B cell (primary cell): ENCODE results near the gene PGR. TPM values are rescaled to one million over a fixed set of nuclear protein-coding genes. Genes with fewer than 3 reads are reported as not detected.
A peak's percentile ranks its signal among the peaks of the same experiment; 100 is the strongest.

Source experiments
- ATAC-seq: fragments of 200-7000 bp; cut with Tn5 transposase; one replicate; pipeline ENCODE4 v1.10.0; 2021; ENCODE audit warnings: low read depth, mild to moderate bottlenecking, moderate number of reproducible peaks, moderate library complexity
- CTCF ChIA-PET: fragments of 350-600 bp; sonication (Branson Sonifier 250); formaldehyde crosslinking; loops from one replicate; lab custom pipeline; 2021; ENCODE audit warnings: antibody characterized with exemption, inconsistent platforms; lab: Charles Lee
- POLR2A ChIA-PET: fragments of 350-600 bp; sonication (Branson Sonifier 250); formaldehyde crosslinking; loops from one replicate; lab custom pipeline; 2021; ENCODE audit warnings: antibody characterized with exemption; lab: Charles Lee
- DNase-seq: peaks from one replicate; pipeline ENCODE4 v3.0.0; 2013
- H2AFZ ChIP-seq: 2 replicates; pipeline ENCODE4 v1.6.1; 2012; ENCODE audit warnings: mild to moderate bottlenecking, low read depth, low read length; ENCODE audit not compliant: insufficient read depth, poor library complexity, severe bottlenecking
- H3K27ac ChIP-seq, 2 donors: 1 replicate in 1 of 2; 2 replicates in 1 of 2; pipeline ENCODE4 v1.5.1; 2012 to 2013; ENCODE audit warnings: low read length in 2 of 2, mild to moderate bottlenecking in 2 of 2, moderate library complexity in 1 of 2
- H3K27me3 ChIP-seq, 4 experiments: fragments of 200-600 bp in 1 of 4; sonication (generic) in 1 of 4; replicated peaks in 1 of 4; 1 replicate in 2 of 4; 2 replicates in 2 of 4; pipeline versions ENCODE4 v1.6.1 to v1.7.0; 2013 to 2016; ENCODE audit warnings: low read length in 3 of 4, mild to moderate bottlenecking in 2 of 4, mixed read lengths in 1 of 4, moderate library complexity in 1 of 4; ENCODE audit not compliant: insufficient read depth in 4 of 4, control insufficient read depth in 3 of 4; ENCODE audit errors: control extremely low read depth in 1 of 4
- H3K36me3 ChIP-seq, 2 experiments: replicated peaks in 1 of 2; 1 replicate in 1 of 2; 2 replicates in 1 of 2; pipeline versions ENCODE4 v1.6.1 to v1.7.1; 2013; ENCODE audit warnings: low read length in 1 of 2; ENCODE audit not compliant: insufficient read depth in 2 of 2, control insufficient read depth in 1 of 2; ENCODE audit errors: control extremely low read depth in 1 of 2, extremely low read depth in 1 of 2
- H3K4me1 ChIP-seq, 2 donors: fragments of 200-600 bp in 1 of 2; sonication (generic) in 1 of 2; 1 replicate in 1 of 2; 2 replicates in 1 of 2; pipeline versions ENCODE4 v1.5.1 to v1.6.1; 2013 to 2017; ENCODE audit warnings: low read length in 2 of 2; ENCODE audit not compliant: control insufficient read depth in 2 of 2, insufficient read depth in 2 of 2
- H3K4me2 ChIP-seq: replicated peaks from 2 replicates; pipeline ENCODE3; 2012; ENCODE audit warnings: mild to moderate bottlenecking, low read depth, low read length; ENCODE audit not compliant: poor library complexity, severe bottlenecking
- H3K4me3 ChIP-seq, 5 experiments: fragments of 200-600 bp in 1 of 5; sonication (generic) in 1 of 5; 1 replicate in 3 of 5; 2 replicates in 2 of 5; pipeline versions ENCODE4 v1.5.1 to v1.7.0; 2011 to 2016; ENCODE audit warnings: low read length in 4 of 5, mild to moderate bottlenecking in 4 of 5, low read depth in 2 of 5, control low read depth in 1 of 5, moderate library complexity in 1 of 5; ENCODE audit not compliant: insufficient read depth in 1 of 5; ENCODE audit errors: control extremely low read depth in 1 of 5, extremely low read depth in 1 of 5
- H3K79me2 ChIP-seq: fragments of 200-600 bp; sonication (generic); one replicate; pipeline ENCODE4 v1.6.0; 2016; ENCODE audit warnings: low read length; ENCODE audit not compliant: control insufficient read depth, insufficient read depth
- H3K9ac ChIP-seq: fragments of 200-600 bp; sonication (generic); 2 replicates; pipeline ENCODE4 v1.6.1; 2017; ENCODE audit warnings: mild to moderate bottlenecking, low read length, moderate library complexity
- H3K9me3 ChIP-seq, 3 donors: one replicate each; pipeline versions ENCODE4 v1.6.1 to v1.7.1; 2013; ENCODE audit warnings: low read length in 2 of 3; ENCODE audit not compliant: control insufficient read depth in 2 of 3, insufficient read depth in 1 of 3; ENCODE audit errors: control extremely low read depth in 1 of 3
- H4K20me1 ChIP-seq: 2 replicates; pipeline ENCODE4 v1.6.0; 2012; ENCODE audit warnings: mild to moderate bottlenecking, low read length; ENCODE audit not compliant: insufficient read depth, control insufficient read depth, poor library complexity, severe bottlenecking
- H3K27ac Mint-ChIP-seq: one replicate; pipeline ENCODE4 v1.8.0; 2021; ENCODE audit warnings: mixed read lengths
- H3K27me3 Mint-ChIP-seq: one replicate; pipeline ENCODE4 v1.8.0; 2021; ENCODE audit warnings: mixed read lengths
- H3K4me1 Mint-ChIP-seq: one replicate; pipeline ENCODE4 v1.8.0; 2021; ENCODE audit warnings: mixed read lengths
- H3K4me3 Mint-ChIP-seq: one replicate; pipeline ENCODE4 v1.8.0; 2021; ENCODE audit warnings: mixed read lengths
- H3K9me3 Mint-ChIP-seq: one replicate; pipeline ENCODE4 v1.8.0; 2022; ENCODE audit warnings: mixed read lengths; ENCODE audit not compliant: insufficient read depth
- EZH2 ChIP-seq: IDR thresholded peaks from 2 replicates; pipeline ENCODE4 v1.6.1; 2012; ENCODE audit warnings: borderline replicate concordance, low read depth, mild to moderate bottlenecking, moderate library complexity, low read length; ENCODE audit not compliant: insufficient read depth, poor library complexity, severe bottlenecking
- WGBS: methylation state at CpG from one replicate; pipeline ENCODE4 v1.1.5; 2013; ENCODE audit warnings: missing lambda C conversion rate; ENCODE audit not compliant: insufficient coverage; 5-methylcytosine and 5-hydroxymethylcytosine counted together
- intact Hi-C: fragments of 100-400 bp; cut with micrococcal nuclease; formaldehyde crosslinking; loops from one replicate; pipeline ENCODE4 v1.10.0; 2022
- polyA plus RNA-seq: library from polyadenylated mRNA; depleted of rRNA; stranded (reverse); fragments of >200 nt; gene quantifications from 2 replicates; pipeline ENCODE4 v1.2.3, GENCODE V29; 2012
- total RNA-seq, 2 donors: library from RNA; stranded (reverse); fragments of 120-200 nt in 1 of 2; gene quantifications; 1 replicate in 1 of 2; 2 replicates in 1 of 2; pipeline versions ENCODE4 v1.2.3 to v1.2.4, GENCODE V29; 2013 to 2022
- TF ChIP-seq, protein P1 (sequence below): fragments of 200-600 bp; IDR thresholded peaks from one replicate; pipeline ENCODE4 v1.8.0; 2022; ENCODE audit warnings: antibody characterized with exemption, mild to moderate bottlenecking

PGR gene
- total and polyA plus RNA-seq, 2 donors (not counting 1 experiment from before 2014, with no cell fraction given) = not detected

DNA sequence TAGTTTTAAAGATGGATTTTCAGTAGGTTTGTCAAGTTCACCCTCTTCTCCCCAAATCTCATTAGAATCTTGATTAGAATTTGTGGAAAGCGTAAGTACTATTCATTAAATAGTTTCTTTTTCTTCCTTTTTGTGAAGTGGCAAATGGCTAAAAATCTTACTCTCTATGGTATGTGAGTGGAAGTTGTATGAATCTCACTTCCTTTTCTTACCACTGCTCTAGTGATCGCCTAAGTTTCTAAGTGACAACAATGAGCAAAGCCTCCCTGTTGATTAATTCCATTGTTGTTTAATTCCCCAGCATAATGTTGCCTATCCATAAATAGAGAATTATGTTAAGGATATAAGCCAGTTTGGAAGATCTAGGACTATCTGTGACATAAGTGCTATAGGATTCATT, 82.7 kb downstream of the PGR start:
- Histone ChIP-seq H3K27ac (no peak overlapping the region), H3K4me1 (no peaks in the 10 kb centered on the region), H3K27me3 (no peaks in the 10 kb centered on the region), H3K79me2 (no peaks in the 10 kb centered on the region), H3K9me3 (no peaks in the 10 kb centered on the region), H4K20me1 (no peaks in the 10 kb centered on the region), H2AFZ (no peak overlapping the region), H3K9ac (no peak overlapping the region), H3K4me2 (no peak overlapping the region), H3K36me3 (no peaks in the 10 kb centered on the region), H3K4me3 (no peak overlapping the region)
- Mint-ChIP-seq H3K4me3 (no peak overlapping the region), H3K9me3 (no peaks in the 10 kb centered on the region), H3K27ac (no peak overlapping the region), H3K27me3 (peaks cover 10% of the 10 kb centered on the region), H3K4me1 (peaks cover 7% of the 10 kb centered on the region)
- TF ChIP-seq EZH2 = no peak
- TF ChIP-seq, protein P1, sequence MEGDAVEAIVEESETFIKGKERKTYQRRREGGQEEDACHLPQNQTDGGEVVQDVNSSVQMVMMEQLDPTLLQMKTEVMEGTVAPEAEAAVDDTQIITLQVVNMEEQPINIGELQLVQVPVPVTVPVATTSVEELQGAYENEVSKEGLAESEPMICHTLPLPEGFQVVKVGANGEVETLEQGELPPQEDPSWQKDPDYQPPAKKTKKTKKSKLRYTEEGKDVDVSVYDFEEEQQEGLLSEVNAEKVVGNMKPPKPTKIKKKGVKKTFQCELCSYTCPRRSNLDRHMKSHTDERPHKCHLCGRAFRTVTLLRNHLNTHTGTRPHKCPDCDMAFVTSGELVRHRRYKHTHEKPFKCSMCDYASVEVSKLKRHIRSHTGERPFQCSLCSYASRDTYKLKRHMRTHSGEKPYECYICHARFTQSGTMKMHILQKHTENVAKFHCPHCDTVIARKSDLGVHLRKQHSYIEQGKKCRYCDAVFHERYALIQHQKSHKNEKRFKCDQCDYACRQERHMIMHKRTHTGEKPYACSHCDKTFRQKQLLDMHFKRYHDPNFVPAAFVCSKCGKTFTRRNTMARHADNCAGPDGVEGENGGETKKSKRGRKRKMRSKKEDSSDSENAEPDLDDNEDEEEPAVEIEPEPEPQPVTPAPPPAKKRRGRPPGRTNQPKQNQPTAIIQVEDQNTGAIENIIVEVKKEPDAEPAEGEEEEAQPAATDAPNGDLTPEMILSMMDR = no peak
- ATAC-seq (no peak), DNase-seq (peak; percentile 3)
- no CpG with 5 or more reads among the region's 2 CpGs for WGBS
- CTCF ChIA-PET = no interaction called here
- intact Hi-C loops = no loop called here
- POLR2A ChIA-PET = no interaction called here

DNA sequence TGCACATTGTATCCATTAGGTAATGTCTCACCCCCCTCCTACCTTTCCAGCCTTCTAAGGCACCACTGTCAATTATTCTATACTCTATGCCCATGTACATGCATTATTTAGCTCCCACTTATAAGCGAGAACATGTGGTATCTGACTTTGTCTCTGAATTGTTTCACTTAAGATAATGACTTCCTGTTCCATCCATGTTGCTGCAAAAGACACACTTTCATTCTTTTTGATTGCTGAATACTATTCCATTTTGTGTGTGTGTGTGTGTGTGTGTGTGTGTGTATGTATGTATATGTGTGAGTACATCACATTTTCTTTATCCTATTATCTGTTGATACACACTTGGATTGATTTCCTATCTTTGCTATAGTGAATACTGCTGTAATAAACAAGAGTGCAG, 84.2 kb downstream of the PGR start:
- Histone ChIP-seq H3K27me3 (no peaks in the 10 kb centered on the region), H2AFZ (no peak overlapping the region), H3K9me3 (no peaks in the 10 kb centered on the region), H4K20me1 (no peaks in the 10 kb centered on the region), H3K27ac (no peak overlapping the region), H3K9ac (no peak overlapping the region), H3K36me3 (no peaks in the 10 kb centered on the region), H3K4me3 (no peak overlapping the region), H3K4me2 (no peak overlapping the region), H3K79me2 (no peaks in the 10 kb centered on the region), H3K4me1 (no peaks in the 10 kb centered on the region)
- no peak overlapping the region for H3K4me3 Mint-ChIP-seq
- DNase-seq = no peak
- no peaks in the 10 kb centered on the region for H3K9me3 Mint-ChIP-seq
- no CpG with 5 or more reads among the region's 1 CpG for WGBS
- H3K27ac Mint-ChIP-seq = no peak overlapping the region
- ChIA-PET CTCF (no interaction called here), POLR2A (no interaction called here)
- no peak for ATAC-seq
- peaks cover 17% of the 10 kb centered on the region for H3K27me3 Mint-ChIP-seq
- peaks cover 7% of the 10 kb centered on the region for H3K4me1 Mint-ChIP-seq
- no peak for TF ChIP-seq EZH2
- TF ChIP-seq, protein P1 = no peak
- intact Hi-C loops = no loop called here
